Measurements from ENCODE around the gene VWA5A. TPM values are rescaled to one million over a fixed set of nuclear protein-coding genes. Genes with fewer than 3 reads are reported as not detected.

VWA5A gene
- total and polyA plus RNA-seq, 10 of the 15 experiments (the other 5 are each of a cell fraction or from before 2014, with no cell fraction given), result 0.45 to 1.6 (median 1.0) TPM

GRCh38 chr11:124152770-124153407 is 37.6 kb downstream of the VWA5A start (continued):
- no peak for TF ChIP-seq SREBF2 (IDR thresholded peaks at IDR 0.05; ENCODE audit: low read length)
- no peak for TF ChIP-seq BHLHE40 (IDR thresholded peaks at IDR 0.05; ENCODE audit: borderline replicate concordance in 1 of 2, low read depth in 2 of 2, low read length in 1 of 2)
- TF ChIP-seq STAT3 (IDR thresholded peaks at IDR 0.05; ENCODE audit: low read depth, low read length), result no peak
- TF ChIP-seq, protein P1, sequence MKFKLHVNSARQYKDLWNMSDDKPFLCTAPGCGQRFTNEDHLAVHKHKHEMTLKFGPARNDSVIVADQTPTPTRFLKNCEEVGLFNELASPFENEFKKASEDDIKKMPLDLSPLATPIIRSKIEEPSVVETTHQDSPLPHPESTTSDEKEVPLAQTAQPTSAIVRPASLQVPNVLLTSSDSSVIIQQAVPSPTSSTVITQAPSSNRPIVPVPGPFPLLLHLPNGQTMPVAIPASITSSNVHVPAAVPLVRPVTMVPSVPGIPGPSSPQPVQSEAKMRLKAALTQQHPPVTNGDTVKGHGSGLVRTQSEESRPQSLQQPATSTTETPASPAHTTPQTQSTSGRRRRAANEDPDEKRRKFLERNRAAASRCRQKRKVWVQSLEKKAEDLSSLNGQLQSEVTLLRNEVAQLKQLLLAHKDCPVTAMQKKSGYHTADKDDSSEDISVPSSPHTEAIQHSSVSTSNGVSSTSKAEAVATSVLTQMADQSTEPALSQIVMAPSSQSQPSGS (IDR thresholded peaks at IDR 0.05; ENCODE audit: low read length), result no peak

- H3K27ac ChIP-seq (ENCODE audit: control insufficient read depth, insufficient read depth), result no peak overlapping the region
- H4K20me1 ChIP-seq (ENCODE audit: control insufficient read depth, insufficient read depth), result no peaks in the 10 kb centered on the region
- no peaks in the 10 kb centered on the region for H3K79me2 ChIP-seq (ENCODE audit: control insufficient read depth, insufficient read depth, low read length)
- no TSS peak for BruUV-seq (replicated peaks)
- H3K27me3 ChIP-seq (replicated peaks in 1 of 2; ENCODE audit: control insufficient read depth in 2 of 2, insufficient read depth in 2 of 2, low read length in 1 of 2), result no peaks in the 10 kb centered on the region; a peak in 1 of 4 replicates
- H3K4me1 ChIP-seq (ENCODE audit: control insufficient read depth, insufficient read depth, low read length), result no peaks in the 10 kb centered on the region
- TF ChIP-seq EED (IDR thresholded peaks at IDR 0.05; ENCODE audit: low read depth) (no peak), CUX1 (IDR thresholded peaks at IDR 0.05; ENCODE audit: insufficient replicate concordance, low read depth, low read length) (no peak), SMARCA5 (IDR thresholded peaks at IDR 0.05) (no peak), SIN3A (IDR thresholded peaks at IDR 0.05; ENCODE audit: low read depth, low read length) (no peak), POU2F2 (IDR thresholded peaks at IDR 0.05; ENCODE audit: borderline replicate concordance, low read depth, low read length) (no peak), KLF5 (IDR thresholded peaks at IDR 0.05; ENCODE audit: partially characterized antibody) (no peak)
- in situ Hi-C loops (cut with MboI), result no loop called here
- intact Hi-C loops (cut with micrococcal nuclease; ENCODE audit: unreplicated experiment), result no loop called here
- no peak for FAIRE-seq
- no peaks in the 10 kb centered on the region for H3K36me3 ChIP-seq (ENCODE audit: control insufficient read depth in 2 of 2, insufficient read depth in 2 of 2, low read length in 1 of 2)
- ChIA-PET POLR2A (no interaction called here), CTCF (interaction anchor here (1.4 to 1.6 kb wide), 2 partner anchors 82 to 84 kb away, joined by 4 to 5 read pairs; no protein-coding TSS in a partner anchor), SMC1A (ENCODE audit: uncharacterized antibody, unreplicated experiment) (no interaction called here), RAD21 (ENCODE audit: unreplicated experiment) (no interaction called here)
- H3K4me3 ChIP-seq, result no peak overlapping the region
- ATAC-seq, result no peak
- no peak overlapping the region for H3K9ac ChIP-seq (ENCODE audit: control insufficient read depth, insufficient read depth, low read length)
- H3K4me2 ChIP-seq (ENCODE audit: control insufficient read depth, insufficient read depth), result no peak overlapping the region
- no peaks in the 10 kb centered on the region for H3K9me3 ChIP-seq (replicated peaks; ENCODE audit: control insufficient read depth, insufficient read depth, low read length)
- no peak overlapping the region for H2AFZ ChIP-seq (ENCODE audit: control insufficient read depth, low read depth, low read length)
- no peak for DNase-seq (ENCODE audit: low read depth, low spot score)
- 8% methylated on average over 2 of the region's 2 CpGs for WGBS (ENCODE audit: insufficient coverage, insufficient replicate concordance, low lambda C conversion rate, missing lambda C conversion rate)
These were observed 38.6 kb downstream of the VWA5A start for GRCh38 chr11:124153821-124154220.
